HG03469 (cell line): ENCODE results near the gene PLA2G2E.
"Not testable (repeated sequence)": the region's sequence is repeated elsewhere in the genome, so short reads cannot be mapped to it uniquely, and the experiment has no call there.

Source experiments
- ATAC-seq: cut with Tn5 transposase; IDR thresholded peaks from one replicate; pipeline ENCODE4 v1.9.1; 2021; ENCODE audit warnings: mild to moderate bottlenecking, moderate library complexity, moderate number of reproducible peaks; ENCODE audit not compliant: unreplicated experiment

PLA2G2E gene

DNA sequence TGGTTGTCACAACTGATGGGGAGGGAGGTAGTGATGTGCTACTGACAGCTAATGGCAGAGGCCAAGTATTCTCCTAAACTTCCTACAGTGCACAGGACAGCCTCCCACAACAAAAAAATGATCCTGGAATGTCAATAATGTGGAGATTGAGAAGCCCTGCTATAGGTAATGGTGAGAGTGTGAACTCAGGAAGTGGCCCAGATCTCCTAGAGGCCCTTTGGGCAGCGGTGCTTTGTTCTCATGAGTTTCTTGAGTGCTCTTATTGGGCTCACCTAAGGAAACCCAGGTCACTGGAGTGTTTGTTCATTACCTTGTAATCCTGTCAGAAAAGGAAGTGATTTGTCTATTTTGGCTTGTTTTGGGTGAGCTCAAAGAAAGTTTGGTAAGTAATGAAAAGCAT is 35.3 kb downstream of the PLA2G2E start:
- no peak for ATAC-seq

DNA sequence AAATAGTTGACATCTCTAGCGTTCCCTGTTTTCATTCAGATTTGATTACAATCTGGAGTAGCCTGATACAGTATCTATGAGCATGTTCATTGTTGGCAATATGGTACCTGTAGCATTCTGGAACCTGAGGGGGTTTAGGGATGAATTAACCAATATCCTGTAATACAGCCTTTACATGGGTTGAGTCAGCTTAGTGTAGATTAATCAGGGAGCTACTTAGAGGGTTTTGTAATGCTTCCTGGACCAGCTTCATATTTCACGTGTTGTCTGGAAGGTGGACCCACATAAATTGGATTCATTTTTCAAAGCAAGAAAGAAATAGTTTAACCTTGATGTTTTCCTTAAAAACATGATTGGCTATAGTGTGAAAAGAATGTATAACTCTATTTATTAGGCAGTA is 37.6 kb downstream of the PLA2G2E start:
- ATAC-seq = no peak

DNA sequence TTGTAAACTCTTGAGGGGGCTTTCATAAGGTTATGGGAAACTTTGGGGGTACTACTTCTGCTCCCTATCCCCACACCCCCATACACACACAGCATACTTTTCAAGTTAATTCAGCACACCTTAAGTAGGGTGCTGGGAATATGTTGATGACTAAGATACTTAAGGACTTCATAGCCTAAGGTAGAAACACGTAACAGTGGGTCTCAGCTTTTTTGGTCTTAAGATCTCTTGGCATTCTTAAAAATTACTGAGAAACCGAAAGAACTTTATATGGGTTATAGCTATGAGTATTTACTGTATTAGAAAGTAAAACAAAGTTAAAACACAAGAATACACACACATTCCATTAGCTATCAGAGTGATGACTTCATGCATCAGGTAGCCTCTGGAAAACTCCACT is 39.1 kb downstream of the PLA2G2E start:
- ATAC-seq = no peak

DNA sequence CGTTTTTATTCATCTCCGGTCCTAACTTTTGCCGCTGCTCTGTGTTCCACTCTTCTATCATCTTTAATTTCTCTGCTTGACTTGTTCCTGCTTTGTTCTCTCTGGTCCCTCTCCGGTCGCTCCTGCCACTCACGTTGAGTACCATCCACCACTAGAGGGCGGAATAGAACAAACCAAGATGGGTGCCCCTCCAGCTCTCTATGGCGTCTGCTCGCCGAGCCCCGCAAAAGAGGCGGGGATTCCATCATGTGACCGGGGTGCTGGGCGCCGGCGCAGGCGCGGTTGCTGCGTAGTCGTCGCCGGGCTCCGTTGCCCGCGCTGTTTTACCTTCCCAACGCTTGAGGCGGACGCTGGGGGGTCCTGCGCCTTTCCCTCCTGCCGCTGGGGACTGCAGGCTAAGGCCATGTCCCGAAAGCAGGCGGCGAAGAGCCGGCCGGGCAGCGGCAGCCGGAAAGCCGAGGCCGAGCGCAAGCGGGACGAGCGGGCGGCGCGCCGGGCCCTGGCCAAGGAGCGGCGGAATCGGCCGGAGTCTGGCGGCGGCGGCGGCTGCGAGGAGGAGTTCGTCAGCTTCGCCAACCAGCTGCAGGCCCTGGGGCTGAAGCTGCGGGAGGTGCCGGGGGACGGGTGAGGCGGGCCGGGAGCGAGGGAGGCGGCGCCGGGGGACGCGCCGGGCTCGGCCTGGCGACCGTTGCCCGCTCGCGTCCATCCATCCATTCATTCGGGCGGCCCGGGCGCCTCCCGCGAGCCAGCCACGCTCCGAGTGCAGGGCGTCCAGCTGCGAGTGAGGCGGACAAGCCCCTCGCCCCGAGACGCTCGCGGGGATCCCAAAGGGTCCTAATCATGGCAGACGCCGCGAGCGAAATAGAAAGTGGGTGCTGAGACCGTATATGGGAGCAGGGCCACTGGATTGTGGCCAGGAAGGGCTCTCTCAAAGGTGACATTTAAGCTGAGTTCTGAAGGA is 41.0 kb downstream of the PLA2G2E start, which contains the start of gene OTUD3:
OTUD3 (plus strand) TSS at position 285 of the 961 bp plus-strand sequence; CDS start at position 404, 119 bp downstream.
- peak; percentile 73 for ATAC-seq

DNA sequence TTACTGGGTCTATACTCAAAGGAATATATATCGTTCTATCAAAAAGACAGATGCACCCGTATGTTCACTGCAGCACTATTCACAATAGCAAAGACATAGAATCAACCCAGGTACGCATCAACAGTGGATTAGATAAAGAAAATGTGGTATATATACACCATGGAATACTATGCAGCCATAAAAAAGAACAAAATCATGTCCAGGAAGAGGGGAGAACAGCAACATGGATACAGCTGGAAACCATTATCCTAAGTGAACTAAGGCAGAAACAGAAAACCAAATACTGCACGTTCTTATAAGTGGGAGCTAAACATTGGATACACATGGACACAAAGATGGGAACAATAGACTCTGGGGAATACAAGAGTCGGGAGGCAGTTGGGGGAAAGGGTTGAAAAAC is 42.6 kb downstream of the PLA2G2E start:
- ATAC-seq = not testable (repeated sequence)

DNA sequence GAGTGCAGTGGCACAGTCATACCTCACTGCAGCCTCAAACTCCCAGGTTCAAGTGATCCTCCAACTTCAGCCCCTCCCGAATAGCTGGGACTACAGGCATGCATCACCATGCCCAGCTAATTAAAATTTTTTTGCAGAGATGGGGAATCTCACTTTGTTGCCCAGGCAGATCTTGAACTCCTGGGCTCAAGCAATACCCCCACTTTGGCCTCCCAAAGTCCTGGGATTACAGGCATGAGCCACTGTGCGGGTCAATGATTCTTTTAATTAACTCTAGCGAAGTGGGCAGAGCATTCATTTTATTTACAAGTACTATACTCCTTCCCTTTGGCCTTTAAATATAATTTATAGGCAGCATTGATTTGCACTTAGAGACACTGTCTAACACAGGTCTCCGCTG is 43.8 kb downstream of the PLA2G2E start:
- ATAC-seq = no peak

DNA sequence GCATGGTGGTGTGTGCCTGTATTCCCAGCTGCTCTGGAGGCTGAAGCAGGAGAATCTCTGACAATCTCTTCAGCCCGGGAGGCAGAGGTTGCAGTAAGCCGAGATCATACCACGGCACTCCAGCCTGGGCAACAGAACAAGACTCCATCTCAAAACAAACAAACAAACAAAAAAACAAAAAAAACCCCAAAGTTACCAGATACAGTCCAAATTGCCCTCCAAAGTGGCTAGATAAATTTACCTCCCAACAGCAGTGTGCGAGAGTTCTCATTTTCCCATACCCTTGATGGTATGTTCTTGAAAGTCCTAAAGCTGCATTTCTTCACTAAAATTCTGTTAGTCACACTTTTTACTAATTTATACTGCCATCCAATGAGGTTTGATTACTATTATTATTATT is 44.2 kb downstream of the PLA2G2E start:
- no peak for ATAC-seq

DNA sequence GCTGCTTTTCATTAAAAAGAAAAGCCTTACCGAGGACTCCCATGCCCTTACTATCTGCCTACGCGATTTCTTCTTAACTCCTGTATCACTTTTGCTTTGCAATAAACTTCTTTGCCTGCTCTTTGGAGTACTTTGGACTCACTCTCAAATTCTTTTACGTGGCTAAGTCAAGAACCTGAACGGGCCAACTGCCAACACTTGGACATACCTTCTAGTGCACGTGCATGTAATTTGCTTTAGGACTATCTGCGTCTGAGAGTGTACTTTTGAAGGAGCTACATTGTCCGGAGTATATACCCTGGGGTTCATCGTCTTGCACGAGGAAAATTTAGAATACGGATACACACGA is 44.8 kb downstream of the PLA2G2E start:
- ATAC-seq = no peak

DNA sequence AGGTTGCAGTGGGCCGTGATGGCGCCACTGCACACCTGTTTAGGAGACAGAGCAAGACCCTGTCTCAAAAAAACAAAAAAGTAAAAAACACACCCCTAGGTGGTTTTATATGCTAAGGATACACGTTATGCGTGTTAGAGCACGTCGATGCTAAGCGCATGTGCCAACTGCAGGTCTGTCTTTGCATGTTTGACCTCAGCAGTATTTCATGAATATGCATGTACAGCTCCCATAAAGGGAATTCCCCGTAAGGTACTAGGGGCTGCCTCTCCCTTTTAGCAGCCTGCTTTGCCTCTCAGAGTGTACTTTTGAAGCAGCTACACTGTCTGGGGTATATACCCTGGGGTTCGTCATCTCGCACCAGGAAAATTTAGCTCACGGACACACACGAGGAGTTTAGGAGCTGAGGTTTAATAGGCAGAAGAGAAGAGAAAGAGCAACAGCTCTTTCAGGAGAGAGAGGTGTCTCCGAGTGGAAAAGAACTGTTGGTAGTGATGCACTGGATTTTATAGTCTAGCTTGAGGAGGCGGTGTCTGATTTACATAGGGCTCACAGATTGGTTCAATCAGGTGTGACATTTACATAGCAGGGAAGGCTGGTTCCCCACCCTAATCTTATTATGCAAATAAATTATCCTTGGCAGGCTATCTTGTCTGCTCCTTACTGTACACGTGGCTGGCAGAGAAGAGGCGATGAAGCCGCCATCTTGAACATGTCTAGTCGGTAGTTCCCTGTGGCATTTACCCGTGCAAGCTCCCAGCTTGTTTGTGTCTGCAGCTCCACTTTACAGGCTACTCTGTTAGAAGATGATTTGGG is 45.4 kb downstream of the PLA2G2E start:
- ATAC-seq = no peak

DNA sequence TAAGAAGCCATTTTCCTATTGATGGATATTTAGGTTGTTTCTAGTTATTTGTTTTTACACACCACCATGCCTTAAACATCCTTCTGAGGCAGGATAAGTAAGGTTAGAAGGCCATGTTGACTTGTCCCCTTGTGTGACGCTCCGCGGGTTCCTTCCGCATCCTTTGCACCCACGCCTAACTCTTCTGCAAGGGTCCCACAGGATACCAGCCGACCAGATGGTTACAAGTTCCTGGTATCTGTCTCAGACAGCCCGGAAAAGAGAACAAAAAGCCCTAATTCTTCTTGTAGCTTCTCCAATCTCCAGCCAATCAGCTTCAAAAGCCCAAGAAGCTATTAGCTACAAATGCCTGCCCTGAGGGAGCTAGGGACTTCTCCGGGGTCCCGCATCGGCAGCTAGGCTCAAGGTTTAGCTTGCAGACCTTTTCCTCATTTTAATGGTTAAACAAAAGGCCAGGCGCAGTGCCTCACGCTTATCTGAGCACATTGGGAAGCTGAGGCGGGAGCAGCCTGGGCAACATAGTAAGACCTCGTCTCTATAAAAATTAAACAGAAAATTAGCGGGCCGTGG is 46.2 kb downstream of the PLA2G2E start:
- ATAC-seq = no peak

DNA sequence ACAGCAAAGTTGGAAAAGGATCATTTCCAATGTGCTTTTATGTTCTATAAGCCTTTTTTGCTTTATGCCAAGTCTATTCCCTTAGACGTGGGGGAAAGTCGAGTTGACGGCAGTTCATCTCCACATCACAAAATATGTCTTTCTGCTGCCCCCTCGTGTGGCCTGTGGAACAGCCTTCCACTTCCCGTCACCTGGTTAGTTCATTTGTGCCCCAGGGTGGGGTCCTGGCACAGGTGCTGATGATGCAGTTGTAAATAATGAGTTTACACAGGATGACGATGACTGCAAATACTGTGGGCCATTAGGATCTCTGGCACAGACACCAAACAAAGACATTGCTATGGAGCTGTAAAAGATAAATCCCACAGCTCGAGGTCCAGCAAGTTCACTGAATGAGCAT is 51.2 kb downstream of the PLA2G2E start:
- ATAC-seq = no peak
